ENCODE results near the gene BLMH.
"Not testable (repeated sequence)": the region's sequence is repeated elsewhere in the genome, so short reads cannot be mapped to it uniquely, and the experiment has no call there.

Gene BLMH

GRCh38 chr17:30225919-30226553 lies 65.7 kb downstream of the BLMH start:
- no peak for DNase-seq

- DNase-seq, result no peak
Observed at GRCh38 chr17:30225112-30225511, 66.6 kb downstream of the BLMH start.

GRCh38 chr17:30224419-30224960 lies 67.3 kb downstream of the BLMH start:
- DNase-seq, result no peak

GRCh38 chr17:30222721-30223175 lies 69.0 kb downstream of the BLMH start:
- no peak for DNase-seq

GRCh38 chr17:30222251-30222650 lies 69.5 kb downstream of the BLMH start:
- no peak for DNase-seq

- DNase-seq, result no peak
Observed at GRCh38 chr17:30221346-30221745, 70.4 kb downstream of the BLMH start.

GRCh38 chr17:30220414-30220813 lies 71.3 kb downstream of the BLMH start:
- DNase-seq, result no peak

GRCh38 chr17:30219833-30220232 lies 71.9 kb downstream of the BLMH start:
- DNase-seq, result no peak

- DNase-seq, result no peak
Observed at GRCh38 chr17:30219315-30219714, 72.4 kb downstream of the BLMH start.

- DNase-seq, result no peak
Observed at GRCh38 chr17:30218799-30219198, 72.9 kb downstream of the BLMH start.

- DNase-seq, result no peak
Observed at GRCh38 chr17:30217746-30218245, 73.9 kb downstream of the BLMH start.

- DNase-seq, result no peak
Observed at GRCh38 chr17:30217054-30217453, 74.7 kb downstream of the BLMH start.

GRCh38 chr17:30212750-30213149 lies 79.0 kb downstream of the BLMH start:
- DNase-seq, result no peak

- no peak for DNase-seq
Observed at GRCh38 chr17:30211371-30211770, 80.4 kb downstream of the BLMH start.

- no peak for DNase-seq
Observed at GRCh38 chr17:30210901-30211300, 80.8 kb downstream of the BLMH start.

GRCh38 chr17:30210366-30210765 lies 81.4 kb downstream of the BLMH start:
- DNase-seq, result no peak

GRCh38 chr17:30209930-30210329 lies 81.8 kb downstream of the BLMH start:
- no peak for DNase-seq

- DNase-seq, result no peak
Observed at GRCh38 chr17:30208214-30208613, 83.5 kb downstream of the BLMH start.

GRCh38 chr17:30207655-30208054 lies 84.1 kb downstream of the BLMH start:
- no peak for DNase-seq

- no peak for DNase-seq
Observed at GRCh38 chr17:30203471-30203981, 88.2 kb downstream of the BLMH start.

GRCh38 chr17:30200656-30201055 lies 91.1 kb downstream of the BLMH start:
- not testable (repeated sequence) for DNase-seq

- DNase-seq, result no peak
Observed at GRCh38 chr17:30200106-30200505, 91.6 kb downstream of the BLMH start.

- DNase-seq, result no peak
Observed at GRCh38 chr17:30199600-30199999, 92.1 kb downstream of the BLMH start.

Measured in stimulated activated naive CD4-positive, alpha-beta T cell (primary cell).